ENCODE results near the gene TCEAL3.
"Not testable (repeated sequence)": the region's sequence is repeated elsewhere in the genome, so short reads cannot be mapped to it uniquely, and the experiment has no call there.

Gene TCEAL3

GRCh38 chrX:103607364-103608305 lies at the start of gene TCEAL3:
TCEAL3 (plus strand) TSS chrX:103607963; CDS start chrX:103609065, 1,102 bp downstream.
- no peak for DNase-seq (ENCODE audit: low read depth)

GRCh38 chrX:103560256-103560655 lies 47.5 kb upstream of the TCEAL3 start:
- no peak for DNase-seq (ENCODE audit: low read depth)

- no peak for DNase-seq (ENCODE audit: low read depth)
Measured at GRCh38 chrX:103562801-103563200, 45.0 kb upstream of the TCEAL3 start.

- DNase-seq (ENCODE audit: low read depth), result no peak
Measured at GRCh38 chrX:103565197-103565596, 42.6 kb upstream of the TCEAL3 start.

GRCh38 chrX:103565752-103566151 lies 42.0 kb upstream of the TCEAL3 start:
- peak; percentile 23 for DNase-seq (ENCODE audit: low read depth)

GRCh38 chrX:103571121-103571520 lies 36.6 kb upstream of the TCEAL3 start:
- DNase-seq (ENCODE audit: low read depth), result no peak

GRCh38 chrX:103571726-103572125 lies 36.0 kb upstream of the TCEAL3 start:
- no peak for DNase-seq (ENCODE audit: low read depth)

GRCh38 chrX:103573202-103573601 lies 34.6 kb upstream of the TCEAL3 start:
- no peak for DNase-seq (ENCODE audit: low read depth)

GRCh38 chrX:103584596-103584995 lies 23.2 kb upstream of the TCEAL3 start:
- DNase-seq (ENCODE audit: low read depth), result no peak

GRCh38 chrX:103585411-103586313 lies 22.1 kb upstream of the TCEAL3 start, which contains the start of gene TCEAL4:
TCEAL4 (plus strand) TSS chrX:103585515; CDS start chrX:103586676, 1,161 bp downstream.
- DNase-seq (ENCODE audit: low read depth), result no peak

- DNase-seq (ENCODE audit: low read depth), result no peak
Measured at GRCh38 chrX:103586314-103586646, 21.5 kb upstream of the TCEAL3 start.

- DNase-seq (ENCODE audit: low read depth), result no peak
Measured at GRCh38 chrX:103586659-103587058, 21.1 kb upstream of the TCEAL3 start.

- DNase-seq (ENCODE audit: low read depth), result not testable (repeated sequence)
Measured at GRCh38 chrX:103592295-103592694, 15.5 kb upstream of the TCEAL3 start.

GRCh38 chrX:103595202-103595601 lies 12.6 kb upstream of the TCEAL3 start:
- DNase-seq (ENCODE audit: low read depth), result not testable (repeated sequence)

GRCh38 chrX:103608306-103608963 lies 672 bp downstream of the TCEAL3 start:
- DNase-seq (ENCODE audit: low read depth), result no peak

- no peak for DNase-seq (ENCODE audit: low read depth)
Measured at GRCh38 chrX:103610282-103610681, 2.5 kb downstream of the TCEAL3 start.

GRCh38 chrX:103613362-103613890 lies 5.7 kb downstream of the TCEAL3 start:
- no peak for DNase-seq (ENCODE audit: low read depth)

- DNase-seq (ENCODE audit: low read depth), result no peak
Measured at GRCh38 chrX:103614999-103615398, 7.2 kb downstream of the TCEAL3 start.

GRCh38 chrX:103615781-103616371 lies 8.1 kb downstream of the TCEAL3 start:
- DNase-seq (ENCODE audit: low read depth), result no peak

GRCh38 chrX:103616676-103617186 lies 9.0 kb downstream of the TCEAL3 start:
- DNase-seq (ENCODE audit: low read depth), result no peak

- DNase-seq (ENCODE audit: low read depth), result no peak
Measured at GRCh38 chrX:103624111-103624510, 16.3 kb downstream of the TCEAL3 start.

Measured in non-pigmented ciliary epithelial cell (primary cell).